Measurements from ENCODE around the gene VAV2. TPM values are rescaled to one million over a fixed set of nuclear protein-coding genes. Genes with fewer than 3 reads are reported as not detected.

Gene VAV2
- total and polyA plus RNA-seq, 9 of the 15 experiments (the other 6 are each of a cell fraction or from before 2014, with no cell fraction given) = 0.01 to 2.7 (median 1.0) TPM; not detected in 1

DNA sequence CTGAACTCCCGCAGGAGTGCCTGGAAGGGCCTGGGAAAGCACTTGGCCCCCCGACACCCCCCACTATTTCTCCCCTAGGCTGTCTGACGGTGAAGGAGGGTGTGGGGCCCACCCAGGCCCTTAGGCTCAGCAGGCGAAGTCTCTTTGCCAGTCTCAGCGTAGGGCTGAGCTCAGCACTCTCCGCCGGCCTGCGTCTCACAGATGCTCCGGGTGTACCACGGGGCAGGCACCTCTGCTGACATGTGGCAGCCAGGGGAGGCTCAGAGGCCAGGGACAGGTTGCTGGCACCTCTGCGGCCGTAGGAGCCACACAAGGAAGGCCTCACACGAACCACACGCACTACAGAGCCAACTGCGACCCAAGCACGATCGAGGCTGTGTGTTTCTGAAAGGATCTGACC lies 114.2 kb downstream of the VAV2 start:
- ChIA-PET POLR2A (interaction anchor here (1.3 kb wide), 1 partner anchor 8 kb away, joined by 3 read pairs; no protein-coding TSS in a partner anchor), CTCF (ENCODE audit: low intra/inter-chr PET ratio) (no interaction called here)
- Histone ChIP-seq H3K79me2 (ENCODE audit: control insufficient read depth, insufficient read depth, low read length) (no peaks in the 10 kb centered on the region), H3K4me1 (replicated peaks in 1 of 2; ENCODE audit: control insufficient read depth in 2 of 2, insufficient read depth in 2 of 2, low read length in 2 of 2) (peaks cover 0 to 4% of the 10 kb centered on the region in 2 experiments; a peak in 2 of 5 replicates), H2AFZ (ENCODE audit: low read depth, low read length) (no peak overlapping the region), H3K9ac (ENCODE audit: insufficient read depth in 1 of 2, low read depth in 2 of 2, low read length in 2 of 2) (no peak overlapping the region), H3K4me2 (ENCODE audit: insufficient read depth, low read length) (no peak overlapping the region), H3K27ac (ENCODE audit: extremely low read depth, low read depth, low read length) (no peak overlapping the region), H4K20me1 (replicated peaks; ENCODE audit: control insufficient read depth, insufficient read depth, low read length) (peaks cover 70% of the 10 kb centered on the region), H3K9me3 (replicated peaks; ENCODE audit: control insufficient read depth, insufficient read depth, low read depth, low read length) (no peaks in the 10 kb centered on the region), H3K36me3 (ENCODE audit: control insufficient read depth, insufficient read depth, low read length) (no peaks in the 10 kb centered on the region), H3K9me1 (ENCODE audit: control insufficient read depth, insufficient read depth, low read length) (no peaks in the 10 kb centered on the region), H3K27me3 (ENCODE audit: control insufficient read depth in 2 of 2, insufficient read depth in 2 of 2, low read length in 2 of 2) (peaks cover 40 to 99% of the 10 kb centered on the region in 2 experiments), H3K4me3 (no peak overlapping the region)
- 8% methylated on average over 17 of the region's 17 CpGs for WGBS (ENCODE audit: insufficient coverage, low coverage, missing lambda C conversion rate)
- no peak for DNase-seq (ENCODE audit: extremely low read depth in 1 of 4, low spot score in 3 of 4)
- no peak for ATAC-seq
- FAIRE-seq = no peak
- intact Hi-C loops (cut with micrococcal nuclease) = no loop called here
- in situ Hi-C loops (cut with MboI) = no loop called here
- no TSS peak for BruUV-seq (replicated peaks)
- TF ChIP-seq, protein P1, sequence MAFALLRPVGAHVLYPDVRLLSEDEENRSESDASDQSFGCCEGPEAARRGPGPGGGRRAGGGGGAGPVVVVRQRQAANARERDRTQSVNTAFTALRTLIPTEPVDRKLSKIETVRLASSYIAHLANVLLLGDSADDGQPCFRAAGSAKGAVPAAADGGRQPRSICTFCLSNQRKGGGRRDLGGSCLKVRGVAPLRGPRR (CRISPR knock-in tag; IDR thresholded peaks at IDR 0.05) = no peak
- TF ChIP-seq ZNF384 (IDR thresholded peaks at IDR 0.05; ENCODE audit: low read depth, low read length) = no peak
- no peak for TF ChIP-seq BRCA1 (IDR thresholded peaks at IDR 0.05)
- TF ChIP-seq BRCA1 (CRISPR knock-in tag; IDR thresholded peaks at IDR 0.05) = no peak
- TF ChIP-seq, protein P2, sequence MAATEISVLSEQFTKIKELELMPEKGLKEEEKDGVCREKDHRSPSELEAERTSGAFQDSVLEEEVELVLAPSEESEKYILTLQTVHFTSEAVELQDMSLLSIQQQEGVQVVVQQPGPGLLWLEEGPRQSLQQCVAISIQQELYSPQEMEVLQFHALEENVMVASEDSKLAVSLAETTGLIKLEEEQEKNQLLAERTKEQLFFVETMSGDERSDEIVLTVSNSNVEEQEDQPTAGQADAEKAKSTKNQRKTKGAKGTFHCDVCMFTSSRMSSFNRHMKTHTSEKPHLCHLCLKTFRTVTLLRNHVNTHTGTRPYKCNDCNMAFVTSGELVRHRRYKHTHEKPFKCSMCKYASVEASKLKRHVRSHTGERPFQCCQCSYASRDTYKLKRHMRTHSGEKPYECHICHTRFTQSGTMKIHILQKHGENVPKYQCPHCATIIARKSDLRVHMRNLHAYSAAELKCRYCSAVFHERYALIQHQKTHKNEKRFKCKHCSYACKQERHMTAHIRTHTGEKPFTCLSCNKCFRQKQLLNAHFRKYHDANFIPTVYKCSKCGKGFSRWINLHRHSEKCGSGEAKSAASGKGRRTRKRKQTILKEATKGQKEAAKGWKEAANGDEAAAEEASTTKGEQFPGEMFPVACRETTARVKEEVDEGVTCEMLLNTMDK (IDR thresholded peaks at IDR 0.05; ENCODE audit: borderline replicate concordance, insufficient read depth, low read depth, low read length, poor library complexity, severe bottlenecking) = no peak
- TF ChIP-seq NFATC3 (IDR thresholded peaks at IDR 0.05) = no peak
- no peak for TF ChIP-seq NR3C1 (CRISPR knock-in tag; IDR thresholded peaks at IDR 0.05)
- no peak for TF ChIP-seq ZNF589 (CRISPR knock-in tag; IDR thresholded peaks at IDR 0.05; ENCODE audit: low read depth)
- TF ChIP-seq, protein P3, sequence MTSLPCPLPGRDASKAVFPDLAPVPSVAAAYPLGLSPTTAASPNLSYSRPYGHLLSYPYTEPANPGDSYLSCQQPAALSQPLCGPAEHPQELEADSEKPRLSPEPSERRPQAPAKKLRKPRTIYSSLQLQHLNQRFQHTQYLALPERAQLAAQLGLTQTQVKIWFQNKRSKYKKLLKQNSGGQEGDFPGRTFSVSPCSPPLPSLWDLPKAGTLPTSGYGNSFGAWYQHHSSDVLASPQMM (CRISPR knock-in tag; IDR thresholded peaks at IDR 0.05) = no peak
- TF ChIP-seq ZNF785 (CRISPR knock-in tag; IDR thresholded peaks at IDR 0.05) = no peak
- TF ChIP-seq ZNF75A (CRISPR knock-in tag; IDR thresholded peaks at IDR 0.05) = no peak
- TF ChIP-seq, protein P4, sequence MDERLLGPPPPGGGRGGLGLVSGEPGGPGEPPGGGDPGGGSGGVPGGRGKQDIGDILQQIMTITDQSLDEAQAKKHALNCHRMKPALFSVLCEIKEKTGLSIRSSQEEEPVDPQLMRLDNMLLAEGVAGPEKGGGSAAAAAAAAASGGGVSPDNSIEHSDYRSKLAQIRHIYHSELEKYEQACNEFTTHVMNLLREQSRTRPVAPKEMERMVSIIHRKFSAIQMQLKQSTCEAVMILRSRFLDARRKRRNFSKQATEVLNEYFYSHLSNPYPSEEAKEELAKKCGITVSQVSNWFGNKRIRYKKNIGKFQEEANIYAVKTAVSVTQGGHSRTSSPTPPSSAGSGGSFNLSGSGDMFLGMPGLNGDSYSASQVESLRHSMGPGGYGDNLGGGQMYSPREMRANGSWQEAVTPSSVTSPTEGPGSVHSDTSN (CRISPR knock-in tag; IDR thresholded peaks at IDR 0.05; ENCODE audit: low read depth) = no peak
- TF ChIP-seq, protein P4 (tag; conservative IDR thresholded peaks at IDR 0.05; ENCODE audit: low read depth) = no peak
- TF ChIP-seq, protein P5, sequence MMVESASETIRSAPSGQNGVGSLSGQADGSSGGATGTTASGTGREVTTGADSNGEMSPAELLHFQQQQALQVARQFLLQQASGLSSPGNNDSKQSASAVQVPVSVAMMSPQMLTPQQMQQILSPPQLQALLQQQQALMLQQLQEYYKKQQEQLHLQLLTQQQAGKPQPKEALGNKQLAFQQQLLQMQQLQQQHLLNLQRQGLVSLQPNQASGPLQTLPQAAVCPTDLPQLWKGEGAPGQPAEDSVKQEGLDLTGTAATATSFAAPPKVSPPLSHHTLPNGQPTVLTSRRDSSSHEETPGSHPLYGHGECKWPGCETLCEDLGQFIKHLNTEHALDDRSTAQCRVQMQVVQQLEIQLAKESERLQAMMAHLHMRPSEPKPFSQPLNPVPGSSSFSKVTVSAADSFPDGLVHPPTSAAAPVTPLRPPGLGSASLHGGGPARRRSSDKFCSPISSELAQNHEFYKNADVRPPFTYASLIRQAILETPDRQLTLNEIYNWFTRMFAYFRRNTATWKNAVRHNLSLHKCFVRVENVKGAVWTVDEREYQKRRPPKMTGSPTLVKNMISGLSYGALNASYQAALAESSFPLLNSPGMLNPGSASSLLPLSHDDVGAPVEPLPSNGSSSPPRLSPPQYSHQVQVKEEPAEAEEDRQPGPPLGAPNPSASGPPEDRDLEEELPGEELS (CRISPR knock-in tag; IDR thresholded peaks at IDR 0.05; ENCODE audit: borderline replicate concordance) = no peak
- no peak for TF ChIP-seq TARDBP (IDR thresholded peaks at IDR 0.05)
- TF ChIP-seq FOS (IDR thresholded peaks at IDR 0.05; ENCODE audit: extremely low read depth, insufficient read length) = no peak
- TF ChIP-seq ESRRA (IDR thresholded peaks at IDR 0.05; ENCODE audit: borderline replicate concordance, low read depth) = no peak

All from K562 (cell line).